Measurements from ENCODE around the gene FIBIN.
"Not testable (repeated sequence)": the region's sequence is repeated elsewhere in the genome, so short reads cannot be mapped to it uniquely, and the experiment has no call there.

FIBIN gene

DNA sequence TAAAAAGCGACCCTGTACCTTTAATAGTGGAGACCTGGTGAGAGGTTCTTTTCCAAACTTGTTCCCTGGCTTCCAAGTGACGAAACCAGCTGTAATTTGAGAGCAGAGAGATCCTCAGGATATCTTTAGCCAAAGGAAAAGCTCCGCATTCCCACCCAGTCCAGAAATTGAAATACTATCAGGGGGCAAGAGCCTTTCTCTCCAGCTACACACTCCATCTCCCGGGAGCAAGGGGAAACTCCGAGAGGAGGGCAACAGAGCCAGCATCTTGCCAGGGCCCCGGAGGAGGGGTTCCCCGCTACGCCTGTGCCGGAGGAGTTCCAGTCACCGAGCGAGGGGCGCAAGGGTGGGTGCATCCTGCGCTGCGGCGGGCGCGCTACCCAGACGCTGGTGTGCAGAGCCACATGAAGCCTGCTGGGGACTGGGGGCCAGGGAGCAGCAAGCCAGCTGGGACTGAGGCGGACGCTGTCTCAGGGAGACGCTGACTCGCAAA, at the start of gene FIBIN:
FIBIN (plus strand) TSS at position 148 of the 493 bp plus-strand sequence. CDS start 415 bp downstream, outside the sequence.
- no peak for DNase-seq (ENCODE audit: low read depth in 3 of 3, low spot score in 1 of 3)

DNA sequence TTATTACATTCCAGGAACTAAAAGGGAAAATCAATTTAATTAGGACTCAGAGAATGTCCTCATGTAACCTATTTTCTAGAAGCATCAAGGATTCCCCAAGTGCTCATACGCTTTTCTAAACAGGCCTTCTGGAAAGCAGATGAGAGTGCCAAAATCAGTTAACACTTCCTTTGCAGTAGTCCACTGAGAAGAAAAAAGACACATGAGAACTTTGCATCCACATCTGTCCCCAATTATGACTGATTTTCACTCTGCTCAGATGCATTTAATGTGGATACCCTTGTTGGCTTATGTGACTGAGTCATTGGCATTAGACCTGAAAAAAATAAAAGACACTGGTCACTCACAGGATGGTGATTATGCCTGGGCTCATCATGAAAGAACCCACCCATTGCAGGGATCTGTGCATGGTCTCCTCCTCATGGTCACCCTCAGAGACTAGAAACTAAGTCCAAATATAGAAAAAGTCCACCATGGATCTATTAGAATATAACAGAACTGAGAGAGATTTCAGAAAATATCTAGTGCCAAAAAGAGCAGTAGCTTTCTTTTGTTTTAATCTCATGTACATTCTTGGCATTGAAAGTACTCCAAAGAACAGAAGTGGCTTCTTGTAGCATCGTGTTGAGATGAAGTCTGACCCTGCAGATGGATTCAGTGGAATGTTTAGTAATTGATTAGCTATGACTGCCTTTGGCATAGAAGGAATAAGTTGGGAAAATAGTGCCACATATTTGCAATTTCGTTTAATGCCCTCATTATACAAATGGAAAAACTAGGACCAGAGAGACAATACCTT, 48.8 kb upstream of the FIBIN start:
- no peak for DNase-seq (ENCODE audit: low read depth in 3 of 3, low spot score in 1 of 3)

DNA sequence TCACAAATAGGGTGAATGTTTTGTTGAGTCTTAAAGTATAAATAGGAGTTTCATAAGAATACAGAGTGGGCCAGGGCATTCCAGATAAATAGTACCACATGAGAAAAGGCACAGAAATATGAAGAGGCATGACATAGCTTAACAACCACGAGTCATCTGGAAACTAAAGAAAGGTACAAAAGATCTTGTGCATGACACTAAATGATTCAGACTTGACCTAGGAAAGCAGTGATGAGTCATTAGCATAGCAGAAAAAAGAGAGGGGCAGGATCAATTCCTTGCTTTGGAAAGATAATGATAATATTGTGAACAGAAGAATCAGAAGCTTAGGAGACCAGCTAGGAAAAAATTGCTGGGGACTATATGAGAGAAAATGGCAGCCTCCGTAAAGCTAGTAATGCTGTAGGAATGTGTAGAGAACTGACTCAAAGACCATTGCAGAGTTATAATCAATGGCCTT, 47.6 kb upstream of the FIBIN start:
- DNase-seq (ENCODE audit: low read depth in 3 of 3, low spot score in 1 of 3) = no peak

DNA sequence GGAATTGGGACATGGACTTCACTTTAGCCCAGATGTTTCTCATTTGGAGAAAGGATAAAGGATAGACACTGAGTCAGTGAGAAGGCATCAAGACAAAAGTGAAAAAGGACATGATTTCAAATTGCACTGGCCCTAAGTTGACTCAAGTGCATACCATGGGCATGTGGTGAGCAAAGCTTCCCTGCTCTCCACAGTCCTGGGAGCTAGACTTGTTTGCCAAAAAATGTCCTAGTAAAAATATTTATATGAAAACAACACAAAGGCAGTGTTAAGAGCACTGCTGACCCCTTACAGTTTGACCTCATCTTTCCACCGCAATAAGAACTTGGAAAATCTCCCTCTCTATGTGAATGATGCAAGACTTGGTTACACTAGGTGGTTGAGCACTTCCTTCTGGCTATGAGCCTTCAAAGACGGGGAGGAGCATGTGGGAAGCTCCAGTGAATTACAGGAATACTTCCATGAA, 46.5 kb upstream of the FIBIN start:
- DNase-seq (ENCODE audit: low read depth in 3 of 3, low spot score in 1 of 3) = no peak

DNA sequence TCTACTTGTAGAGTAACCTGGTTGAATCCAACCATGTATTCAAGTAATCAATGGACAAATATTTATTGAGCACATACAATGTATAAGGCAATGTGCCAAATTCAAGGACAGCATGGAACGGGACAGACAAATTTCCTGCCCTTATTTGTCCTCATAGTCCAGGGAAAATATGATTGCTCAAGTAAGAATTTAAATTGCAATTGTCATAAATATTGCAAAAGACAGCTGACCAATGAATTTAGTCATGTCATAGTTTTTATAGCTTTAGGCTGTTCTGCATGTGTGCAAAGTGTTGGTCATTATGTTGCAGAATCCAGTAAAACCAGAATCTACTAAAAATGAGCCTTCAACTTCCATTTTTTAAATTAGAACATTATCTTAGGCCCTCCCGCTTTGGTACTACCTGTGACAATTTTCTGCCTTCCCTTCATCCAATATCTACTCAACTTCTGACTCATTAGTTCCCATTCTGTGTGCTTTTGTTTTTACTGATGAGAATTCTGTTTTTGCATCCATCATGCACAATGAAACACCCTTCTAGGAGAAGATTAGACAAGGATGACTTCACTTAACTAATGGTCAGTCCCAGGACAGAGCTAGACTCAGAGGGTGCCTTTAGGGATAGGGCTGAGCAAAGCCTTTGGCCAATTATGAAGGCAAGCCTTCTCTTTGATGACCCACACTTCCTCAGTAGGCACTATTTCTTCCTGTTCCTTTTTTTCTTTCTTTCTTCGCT, 45.8 kb upstream of the FIBIN start:
- DNase-seq (ENCODE audit: low read depth in 3 of 3, low spot score in 1 of 3) = no peak

DNA sequence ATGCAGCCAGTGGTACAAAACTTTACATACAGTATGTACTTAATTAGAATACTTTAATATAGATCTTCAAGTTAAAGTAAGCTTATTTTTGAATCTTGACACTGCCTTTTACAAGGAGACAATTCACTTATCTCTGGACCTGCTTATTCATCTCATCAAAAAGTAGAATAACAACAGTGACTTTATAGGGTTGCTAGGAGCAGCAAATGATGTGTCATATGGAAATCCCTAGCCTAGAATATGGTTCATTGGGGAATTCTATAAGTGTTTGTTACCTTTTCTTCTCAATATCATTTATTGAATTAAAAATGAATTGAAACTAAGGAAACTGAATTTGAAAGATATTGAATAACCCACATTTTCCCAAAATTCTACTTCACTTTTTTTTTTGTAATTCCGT, 45.0 kb upstream of the FIBIN start:
- no peak for DNase-seq (ENCODE audit: low read depth in 3 of 3, low spot score in 1 of 3)

DNA sequence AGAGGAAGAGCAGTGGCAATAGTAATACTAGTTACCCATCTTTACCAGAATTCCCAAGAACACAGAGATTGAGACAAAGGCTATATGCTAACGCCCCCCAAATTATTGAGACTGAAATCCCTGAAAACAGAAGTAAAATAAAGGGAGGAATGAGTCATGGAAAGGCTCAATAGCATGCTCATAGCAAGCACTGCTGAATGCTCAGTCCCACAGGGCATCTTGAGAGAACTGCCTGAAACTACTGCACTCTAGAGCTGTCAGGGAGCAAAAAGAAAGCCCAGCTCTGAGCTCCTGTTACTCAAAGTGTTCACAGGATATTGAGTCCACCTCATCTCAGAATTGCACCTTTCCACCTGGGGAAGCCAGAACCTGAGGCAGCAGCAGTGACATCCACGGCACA, 44.1 kb upstream of the FIBIN start:
- DNase-seq (ENCODE audit: low read depth in 3 of 3, low spot score in 1 of 3) = no peak

DNA sequence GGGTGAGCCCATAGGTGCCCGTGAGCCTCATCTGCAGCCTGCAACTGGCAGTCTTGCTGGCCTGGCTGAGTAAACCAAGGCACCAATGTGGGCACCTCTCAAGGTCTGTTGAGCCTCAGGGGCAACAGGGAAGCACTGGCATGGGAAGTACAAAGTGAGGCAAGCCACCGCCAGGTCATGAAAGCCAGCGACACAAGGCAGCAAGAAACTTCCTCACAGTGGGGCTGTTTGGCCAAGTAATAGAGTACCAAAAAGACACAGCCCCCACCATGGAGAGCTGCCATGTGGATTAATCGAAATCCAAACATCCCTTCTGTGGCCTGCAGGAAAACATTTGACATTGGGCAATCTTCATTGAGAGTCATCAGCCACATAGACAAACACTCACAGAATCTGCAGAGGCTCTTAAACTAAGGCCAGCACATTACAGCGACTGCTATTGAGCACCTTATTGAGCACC, 43.6 kb upstream of the FIBIN start:
- no peak for DNase-seq (ENCODE audit: low read depth in 3 of 3, low spot score in 1 of 3)

DNA sequence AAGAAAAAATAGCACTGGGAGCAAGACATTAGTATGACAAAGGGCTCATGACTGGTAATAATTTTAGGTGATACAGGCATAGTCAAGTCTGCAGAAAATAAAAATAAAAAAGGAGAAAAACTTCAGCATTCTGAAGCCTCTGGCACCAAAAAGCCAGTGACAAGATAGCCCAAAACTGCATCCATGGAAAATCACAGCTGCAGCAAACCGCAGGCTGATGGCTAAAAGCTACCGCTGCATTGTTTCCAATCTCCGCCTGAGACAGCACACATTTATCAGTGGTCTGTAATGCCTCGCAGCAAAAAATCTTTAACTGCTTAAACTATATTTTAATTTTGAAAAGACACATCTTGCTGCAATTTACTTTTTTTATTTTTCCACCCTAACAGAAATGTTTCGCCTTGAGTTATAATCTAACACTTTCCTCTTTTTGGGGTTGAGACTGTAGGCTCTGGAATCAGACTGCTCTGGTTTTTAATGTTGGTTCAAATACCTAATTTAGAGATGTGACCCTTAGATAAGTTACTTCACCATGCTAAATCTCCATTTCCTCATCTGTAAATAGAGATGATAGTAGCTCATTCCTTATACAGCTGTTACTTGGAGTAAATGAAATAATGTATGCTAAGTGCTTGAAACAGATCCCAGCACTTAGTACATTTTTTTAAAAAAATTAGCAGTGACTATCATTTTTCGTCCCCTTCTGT, 42.0 kb upstream of the FIBIN start:
- no peak for DNase-seq (ENCODE audit: low read depth in 3 of 3, low spot score in 1 of 3)

DNA sequence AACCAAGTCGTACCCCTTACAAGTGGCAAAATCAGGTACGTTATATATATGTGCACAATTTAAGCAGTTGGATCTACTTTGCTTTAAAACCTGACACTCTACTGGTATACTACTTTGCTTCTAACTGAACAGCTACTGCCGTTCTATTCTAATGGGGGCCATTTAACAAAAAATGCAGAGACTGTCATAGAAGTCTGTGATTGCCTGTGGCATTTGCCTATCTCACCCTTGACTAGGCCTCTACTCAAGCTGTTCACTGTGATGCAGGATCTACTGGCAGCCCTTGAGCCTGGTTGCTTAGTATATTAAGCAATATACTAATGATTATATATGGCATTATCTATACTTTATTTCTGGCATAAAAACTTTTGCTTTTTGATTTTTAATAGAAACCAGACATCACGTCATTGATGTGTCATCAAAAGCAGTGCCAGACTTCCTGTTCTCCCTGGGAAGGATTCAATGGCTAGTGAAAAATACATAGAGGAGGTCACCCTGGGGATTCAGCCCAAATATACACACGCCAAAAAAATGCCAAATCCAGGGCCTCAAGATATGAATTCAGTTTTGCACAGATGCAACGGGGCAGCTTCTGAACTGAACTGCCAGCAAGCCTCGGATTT, 40.0 kb upstream of the FIBIN start:
- no peak for DNase-seq (ENCODE audit: low read depth in 3 of 3, low spot score in 1 of 3)

DNA sequence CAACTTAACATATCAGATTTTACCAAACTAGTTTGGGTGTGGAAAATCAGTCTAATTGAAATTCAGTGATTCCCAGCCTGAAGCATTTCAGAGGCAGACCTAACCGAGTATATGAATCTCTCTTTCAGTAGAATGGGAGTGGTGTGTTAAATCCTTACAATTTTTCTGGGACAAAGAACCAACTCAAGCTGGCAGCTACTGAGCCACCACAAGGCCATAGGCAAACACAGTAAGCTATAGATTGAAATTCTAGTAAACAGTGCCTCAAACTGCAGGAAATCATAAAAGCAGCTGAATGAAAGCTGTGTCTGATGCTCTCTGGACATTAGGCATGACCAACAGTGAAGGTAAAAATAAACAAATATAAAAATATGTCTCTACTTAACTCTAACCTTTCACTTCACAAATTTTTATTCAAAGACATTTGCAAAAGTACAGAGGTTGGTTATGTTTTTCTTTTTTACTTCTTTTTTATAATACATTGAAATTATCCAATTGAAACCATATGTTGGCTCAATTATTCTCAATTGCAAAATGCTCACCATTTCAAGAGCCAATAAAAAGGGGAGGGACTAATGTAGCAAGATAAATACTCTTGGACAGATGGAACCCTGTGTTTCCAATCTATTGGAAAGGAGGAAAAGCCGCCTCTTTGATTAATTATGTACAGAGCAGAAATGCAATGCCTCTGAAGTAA, 35.8 kb upstream of the FIBIN start:
- DNase-seq (ENCODE audit: low read depth in 3 of 3, low spot score in 1 of 3) = no peak

DNA sequence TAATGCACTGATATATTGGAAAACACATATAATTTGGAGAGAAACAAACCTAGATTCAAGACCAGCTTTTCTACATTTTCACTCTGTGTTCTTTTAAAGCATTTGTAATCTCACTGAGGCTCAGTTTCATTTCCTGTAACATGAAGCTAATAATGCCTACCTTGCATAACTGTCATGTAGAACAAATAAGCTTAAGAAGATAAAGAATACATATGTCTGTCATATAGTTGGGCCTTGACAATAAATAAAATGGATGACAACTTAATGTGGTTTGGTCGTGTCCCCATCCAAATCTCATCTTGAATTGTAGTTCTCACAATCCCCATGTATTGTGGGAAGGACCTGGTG, 35.2 kb upstream of the FIBIN start:
- DNase-seq (ENCODE audit: low read depth in 3 of 3, low spot score in 1 of 3) = no peak

DNA sequence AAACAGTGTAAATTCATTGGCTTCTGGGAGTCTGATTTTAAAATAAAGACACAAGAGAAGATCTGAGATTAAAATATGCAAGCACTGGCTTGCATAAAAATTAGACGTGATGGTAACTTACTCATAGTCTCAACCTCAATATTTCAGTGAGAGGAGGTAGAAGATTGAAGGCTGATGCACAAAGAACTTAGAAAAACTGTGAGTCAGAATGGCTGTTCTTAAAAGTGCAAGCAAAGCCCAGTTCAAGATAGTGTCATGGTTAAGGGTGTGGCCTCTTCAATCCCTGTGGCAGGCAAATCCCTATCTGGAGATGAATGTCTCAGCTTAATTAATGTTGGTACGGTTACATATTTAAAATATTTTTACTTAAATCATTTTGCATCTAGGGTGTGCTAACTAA, 33.6 kb upstream of the FIBIN start:
- no peak for DNase-seq (ENCODE audit: low read depth in 3 of 3, low spot score in 1 of 3)

DNA sequence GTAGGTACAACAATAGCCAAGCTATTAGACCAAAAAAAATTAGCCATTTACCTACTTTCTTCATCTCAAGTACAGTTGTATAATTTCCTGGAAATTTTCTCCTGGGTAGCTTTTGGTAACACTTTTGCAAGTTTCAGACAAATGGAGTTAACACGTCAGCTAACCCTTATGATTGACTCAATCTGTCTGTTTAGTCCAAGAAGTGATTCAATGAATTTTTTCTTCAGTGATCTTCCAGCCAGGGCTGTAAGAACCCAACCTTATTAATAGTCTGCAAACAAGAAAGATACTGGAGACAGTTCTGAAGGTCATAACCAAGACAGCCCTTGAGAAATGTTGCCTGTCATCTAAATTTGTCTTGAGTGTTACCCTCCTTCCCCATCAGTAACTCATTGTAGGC, 30.1 kb upstream of the FIBIN start:
- no peak for DNase-seq (ENCODE audit: low read depth in 3 of 3, low spot score in 1 of 3)

DNA sequence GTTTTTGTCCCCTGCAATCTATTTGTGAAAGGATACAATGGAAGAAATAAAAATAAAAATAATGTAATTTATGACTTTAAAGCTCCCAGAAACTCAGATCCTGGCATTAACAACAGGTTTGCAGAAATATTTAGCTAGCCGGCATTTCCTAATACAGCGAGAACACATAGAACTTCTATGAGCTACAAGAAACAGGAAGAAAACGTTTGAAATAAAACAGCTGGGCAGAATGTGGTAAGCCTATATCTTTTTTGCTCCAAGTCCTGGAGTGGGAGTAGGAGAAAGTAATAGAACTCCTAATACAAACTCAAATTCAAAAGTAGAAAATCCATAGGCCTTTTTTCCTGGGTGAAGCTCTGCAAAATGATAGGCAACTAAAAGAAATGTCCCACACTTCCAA, 29.6 kb upstream of the FIBIN start:
- DNase-seq (ENCODE audit: low read depth in 3 of 3, low spot score in 1 of 3) = no peak

DNA sequence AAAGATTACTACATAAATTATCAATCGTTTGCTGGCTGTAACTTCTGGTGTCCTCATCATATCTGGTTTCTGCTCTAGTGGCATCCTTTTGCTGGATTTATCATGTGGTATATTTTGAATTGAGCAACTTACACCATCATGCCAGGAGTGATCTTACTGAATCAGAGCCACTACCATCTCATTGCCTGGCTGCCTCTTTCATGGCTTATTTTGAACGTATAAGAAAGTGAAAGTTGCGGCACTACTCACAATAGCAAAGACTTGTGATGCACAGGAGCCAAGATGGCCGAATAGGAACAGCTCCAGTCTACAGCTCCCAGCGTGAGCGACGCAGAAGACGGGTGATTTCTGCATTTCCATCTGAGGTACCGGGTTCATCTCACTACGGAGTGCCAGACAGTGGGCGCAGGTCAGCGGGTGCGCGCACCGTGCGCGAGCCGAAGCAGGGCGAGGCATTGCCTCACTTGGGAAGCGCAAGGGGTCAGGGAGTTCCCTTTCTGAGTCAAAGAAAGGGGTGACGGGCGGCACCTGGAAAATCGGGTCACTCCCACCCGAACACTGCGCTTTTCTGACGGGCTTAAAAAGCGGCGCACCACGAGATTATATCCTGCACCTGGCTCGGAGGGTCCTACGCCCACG, 28.9 kb upstream of the FIBIN start:
- not testable (repeated sequence) for DNase-seq (ENCODE audit: low read depth in 3 of 3, low spot score in 1 of 3)

DNA sequence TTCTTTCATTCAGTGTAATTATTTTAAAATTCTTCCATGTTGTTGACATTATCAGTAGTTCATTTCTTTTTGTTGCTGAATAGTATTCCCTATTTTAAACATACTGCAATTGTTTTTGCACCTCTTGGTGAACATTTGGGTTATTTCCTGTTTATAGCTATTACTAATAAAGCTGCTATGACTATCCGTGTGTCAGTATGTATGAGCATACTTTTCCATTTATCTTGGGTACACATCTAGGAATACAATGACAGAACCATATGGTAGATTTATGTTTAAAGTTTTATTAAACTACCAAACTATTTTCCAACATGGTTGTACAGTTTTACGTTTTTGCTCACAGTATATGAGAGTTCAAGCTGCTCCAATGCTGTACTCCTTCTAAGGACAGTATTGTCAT, 22.0 kb upstream of the FIBIN start:
- DNase-seq (ENCODE audit: low read depth in 3 of 3, low spot score in 1 of 3) = no peak

DNA sequence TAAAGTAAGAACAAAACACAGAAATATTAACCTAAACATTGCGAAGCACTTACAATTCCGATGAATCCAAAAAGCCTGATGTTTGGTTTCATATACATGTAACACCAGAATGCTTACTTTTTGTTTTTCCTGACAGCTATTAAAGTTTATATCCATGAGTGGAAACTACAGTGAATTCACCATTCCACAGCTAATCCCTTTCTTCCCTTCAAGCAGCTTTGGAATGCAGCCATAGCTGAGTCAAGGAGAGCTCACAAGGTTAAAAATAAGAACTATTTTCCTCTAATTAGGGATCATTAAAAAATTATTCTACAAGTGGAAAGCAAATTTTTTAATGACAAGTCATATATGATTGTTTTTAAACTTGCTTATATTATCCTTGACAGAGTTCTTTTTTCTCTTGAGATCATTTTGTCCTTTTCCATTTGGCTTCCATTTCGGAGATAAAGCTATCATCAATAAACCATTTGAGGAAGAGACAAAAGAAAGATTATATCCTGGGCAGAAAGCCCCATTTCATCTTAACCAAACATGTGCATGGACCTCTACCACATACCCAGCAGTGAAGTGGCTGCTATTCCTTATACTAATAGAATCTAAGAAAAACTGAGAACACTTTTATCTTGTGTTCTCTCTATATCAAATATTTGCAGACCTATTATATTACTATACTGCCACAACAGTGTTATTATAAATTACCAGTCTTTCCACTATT, 19.7 kb upstream of the FIBIN start:
- DNase-seq (ENCODE audit: low read depth in 3 of 3, low spot score in 1 of 3) = no peak

DNA sequence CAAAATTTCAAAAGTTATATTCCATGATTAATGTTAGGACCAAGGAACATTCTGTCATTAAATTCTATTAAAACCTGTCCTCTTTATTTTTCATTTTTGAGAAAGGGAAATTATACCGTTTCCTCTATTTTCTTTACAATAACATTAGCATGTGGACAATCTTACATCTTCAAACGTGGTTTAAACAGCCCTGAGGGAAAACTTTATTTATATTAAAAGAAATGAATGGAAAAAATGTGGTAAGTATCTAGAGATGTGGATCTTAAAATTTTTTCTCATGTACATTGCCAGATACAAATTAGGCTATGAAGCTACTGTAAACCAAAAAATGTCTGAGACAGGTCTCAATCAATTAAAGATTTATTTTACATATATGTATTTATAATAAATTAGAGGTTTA, 18.9 kb upstream of the FIBIN start:
- DNase-seq (ENCODE audit: low read depth in 3 of 3, low spot score in 1 of 3) = no peak

Data from stimulated activated CD4-positive, alpha-beta T cell treated with anti-CD3 and anti-CD28 coated beads, TNF-alpha, amount 100 ng/mL, for 1 hour (primary cell).